ENCODE measurements around the gene CYP24A1. TPM values are rescaled to one million over a fixed set of nuclear protein-coding genes. Genes with fewer than 3 reads are reported as not detected.

CYP24A1 gene
- total RNA-seq, 4 donors from 2014 or later: 0.20 TPM; not detected in 3

GRCh38 chr20:54209216-54209813 lies 35.5 kb upstream of the CYP24A1 start:
- Histone ChIP-seq H3K27me3 (no peaks in the 10 kb centered on the region), H3K9me3 (no peaks in the 10 kb centered on the region), H3K4me1 (peaks cover 18 to 27% of the 10 kb centered on the region in 2 donors), H3K27ac (peak overlapping the region; percentile 95 to 99 (median 98)), H3K36me3 (no peaks in the 10 kb centered on the region), H3K4me3 (peak overlapping the region; percentile 76 to 94 (median 84))
- in situ Hi-C loops (cut with MboI; ENCODE audit: low sequenced_read_pairs in 4 of 4): loop anchor here in 2 of 4 donors (25.0 kb wide), 1 partner anchor 622 kb away; the partner anchor contains the start of gene ZNF217 (in 2 of the 2)
- TF ChIP-seq CTCF (IDR thresholded peaks at IDR 0.05 in 4 of 5, conservative IDR thresholded peaks at IDR 0.05 in 1 of 5): no peak
- no peak for TF ChIP-seq POLR2A (IDR thresholded peaks at IDR 0.05)
- intact Hi-C loops (cut with DNase I; ENCODE audit: low total_unique reads): no loop called here
- DNase-seq: no peak
- no peak for ATAC-seq

- peaks cover 18 to 21% of the 10 kb centered on the region in 2 donors for H3K4me1 ChIP-seq
- no peaks in the 10 kb centered on the region for H3K27me3 ChIP-seq
- H3K36me3 ChIP-seq: no peaks in the 10 kb centered on the region
- intact Hi-C loops (cut with DNase I; ENCODE audit: low total_unique reads): no loop called here
- DNase-seq (no peak), ATAC-seq (peak; percentile 7 to 23)
- in situ Hi-C loops (cut with MboI; ENCODE audit: low sequenced_read_pairs in 4 of 4): loop anchor here in 2 of 4 donors (25.0 kb wide), 1 partner anchor 621 kb away; the partner anchor contains the start of gene ZNF217 (in 2 of the 2)
- TF ChIP-seq POLR2A (IDR thresholded peaks at IDR 0.05) (no peak), CTCF (IDR thresholded peaks at IDR 0.05 in 4 of 5, conservative IDR thresholded peaks at IDR 0.05 in 1 of 5) (no peak)
- H3K4me3 ChIP-seq: peak overlapping the region; percentile 76 to 94 (median 84)
- no peaks in the 10 kb centered on the region for H3K9me3 ChIP-seq
- peak overlapping the region; percentile 95 to 99 (median 98) for H3K27ac ChIP-seq
Measured at GRCh38 chr20:54208548-54209176, 34.9 kb upstream of the CYP24A1 start.

- no peaks in the 10 kb centered on the region for H3K9me3 ChIP-seq
- peak within 1 kb of the TSS; percentile 76 to 94 (median 84) for H3K4me3 ChIP-seq
- ATAC-seq (peak; percentile 92 to 95), DNase-seq (peak; percentile 59 to 70)
- in situ Hi-C loops (cut with MboI; ENCODE audit: low sequenced_read_pairs in 4 of 4): loop anchor here in 2 of 4 donors (25.0 kb wide), 1 partner anchor 621 kb away; the partner anchor contains the start of gene ZNF217 (in 2 of the 2)
- intact Hi-C loops (cut with DNase I; ENCODE audit: low total_unique reads): no loop called here
- H3K27me3 ChIP-seq: no peaks in the 10 kb centered on the region
- H3K27ac ChIP-seq: peak within 1 kb of the TSS; percentile 95 to 99 (median 98)
- H3K4me1 ChIP-seq: peaks cover 18 to 19% of the 10 kb centered on the region in 2 donors
- peak; percentile 44 to 89 (median 66) for TF ChIP-seq CTCF (IDR thresholded peaks at IDR 0.05 in 4 of 5, conservative IDR thresholded peaks at IDR 0.05 in 1 of 5)
- peak; percentile 26 to 36 for TF ChIP-seq POLR2A (IDR thresholded peaks at IDR 0.05)
- H3K36me3 ChIP-seq: no peaks in the 10 kb centered on the region
Measured at GRCh38 chr20:54207743-54208547, 34.2 kb upstream of the CYP24A1 start, which contains the start of gene PFDN4. Gene PFDN4, plus strand, starts transcription at chr20:54208087. Its CDS starts 14 bp downstream, at chr20:54208101.

GRCh38 chr20:54207053-54207742 lies 33.4 kb upstream of the CYP24A1 start:
- TF ChIP-seq POLR2A (IDR thresholded peaks at IDR 0.05): no peak
- TF ChIP-seq CTCF (IDR thresholded peaks at IDR 0.05 in 4 of 5, conservative IDR thresholded peaks at IDR 0.05 in 1 of 5): no peak
- ATAC-seq (no peak), DNase-seq (no peak)
- Histone ChIP-seq H3K27ac (peak overlapping the region; percentile 95 to 99 (median 98)), H3K36me3 (no peaks in the 10 kb centered on the region), H3K9me3 (no peaks in the 10 kb centered on the region), H3K4me3 (peak overlapping the region; percentile 76 to 94 (median 84)), H3K4me1 (peaks cover 18 to 19% of the 10 kb centered on the region in 2 donors), H3K27me3 (no peaks in the 10 kb centered on the region)
- intact Hi-C loops (cut with DNase I; ENCODE audit: low total_unique reads): no loop called here
- in situ Hi-C loops (cut with MboI; ENCODE audit: low sequenced_read_pairs in 4 of 4): loop anchor here in 2 of 4 donors (25.0 kb wide), 1 partner anchor 620 kb away; the partner anchor contains the start of gene ZNF217 (in 2 of the 2)
